NCI-H82 treated with DMSO at 0.1 percent for 48 hours (cell line): ENCODE data around the gene LRP8.
A peak's percentile ranks its signal among the peaks of the same experiment; 100 is the strongest.

Experiments
- DNase-seq: peaks from one replicate; lab custom pipeline; 2025; ENCODE audit not compliant: unreplicated experiment; lab: John Stamatoyannopoulos, UW

LRP8 gene

DNA sequence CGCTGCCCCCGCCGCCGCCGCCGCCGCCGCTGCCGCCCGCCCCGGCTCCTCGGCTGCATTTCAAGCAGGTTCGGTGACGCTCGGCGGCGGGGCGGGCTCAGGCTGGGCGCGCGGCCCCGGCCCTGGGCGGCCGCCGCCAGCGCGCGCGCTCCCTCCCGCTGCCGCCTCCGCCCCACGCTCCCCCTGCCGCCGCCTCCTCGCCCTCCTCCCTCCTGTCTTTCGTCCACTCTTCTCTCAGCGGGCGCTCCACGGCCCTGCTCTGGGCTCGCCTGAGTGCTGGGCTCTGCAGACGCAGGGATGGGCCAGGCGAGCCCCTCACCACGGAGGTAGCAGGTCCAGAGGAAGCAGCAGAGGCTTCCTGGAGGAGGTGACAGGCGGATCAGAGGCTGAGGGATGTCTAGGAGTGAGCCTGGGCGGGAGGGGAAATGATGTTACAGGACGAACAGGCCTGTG lies at the start of gene LRP8:
Gene LRP8, minus strand, starts transcription at position 62 of the 453 bp plus-strand sequence. CDS start 158 bp downstream, outside the sequence.
- DNase-seq = peak; percentile 60

DNA sequence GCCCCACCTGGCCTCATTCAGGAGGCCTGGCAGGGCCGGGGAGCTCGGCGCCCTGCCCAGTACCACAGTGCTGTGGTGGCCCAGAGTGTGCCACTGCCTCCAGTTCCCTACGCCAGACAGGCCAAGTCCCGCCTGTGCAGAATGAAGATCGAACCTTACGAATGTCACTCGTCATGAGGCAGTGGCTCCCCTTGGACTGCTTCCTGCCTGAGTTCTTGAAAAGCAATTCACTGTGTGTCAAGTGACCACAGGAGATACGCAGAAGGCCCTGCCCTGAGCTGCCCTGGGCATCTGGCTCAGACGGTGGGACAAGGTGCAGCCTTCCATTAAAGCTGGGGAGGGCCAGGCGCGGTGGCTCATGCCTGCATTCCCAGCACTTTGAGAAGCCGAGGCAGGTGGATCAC lies 49.6 kb upstream of the LRP8 start:
- DNase-seq = no peak

- no peak for DNase-seq
Observed at GRCh38 chr1:53376742-53377437, 49.0 kb upstream of the LRP8 start.

DNA sequence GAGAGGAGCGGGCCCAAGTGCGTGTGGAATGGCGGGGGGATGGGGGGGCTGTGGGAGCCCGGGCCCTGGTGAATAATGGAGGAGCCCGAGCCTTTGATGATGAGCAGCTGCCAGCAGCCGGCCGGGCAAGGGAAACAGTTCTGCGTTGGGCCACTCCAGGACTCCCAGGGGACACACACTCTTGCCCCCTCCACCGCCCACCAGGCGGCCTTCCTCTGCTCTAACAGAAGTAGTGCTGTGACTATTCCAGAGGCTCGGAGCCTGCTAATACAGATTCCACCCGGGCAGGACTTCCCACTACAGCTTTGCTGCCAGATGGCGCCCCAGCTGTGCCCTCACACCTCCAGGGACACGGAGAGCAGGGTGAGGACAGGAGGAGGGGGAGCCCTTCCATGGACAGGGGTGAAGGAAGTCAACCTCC lies 48.2 kb upstream of the LRP8 start:
- DNase-seq = peak; percentile 97

- no peak for DNase-seq
Observed at GRCh38 chr1:53375440-53375839, 47.6 kb upstream of the LRP8 start.

GRCh38 chr1:53373246-53373645 lies 45.4 kb upstream of the LRP8 start:
- DNase-seq = no peak

DNA sequence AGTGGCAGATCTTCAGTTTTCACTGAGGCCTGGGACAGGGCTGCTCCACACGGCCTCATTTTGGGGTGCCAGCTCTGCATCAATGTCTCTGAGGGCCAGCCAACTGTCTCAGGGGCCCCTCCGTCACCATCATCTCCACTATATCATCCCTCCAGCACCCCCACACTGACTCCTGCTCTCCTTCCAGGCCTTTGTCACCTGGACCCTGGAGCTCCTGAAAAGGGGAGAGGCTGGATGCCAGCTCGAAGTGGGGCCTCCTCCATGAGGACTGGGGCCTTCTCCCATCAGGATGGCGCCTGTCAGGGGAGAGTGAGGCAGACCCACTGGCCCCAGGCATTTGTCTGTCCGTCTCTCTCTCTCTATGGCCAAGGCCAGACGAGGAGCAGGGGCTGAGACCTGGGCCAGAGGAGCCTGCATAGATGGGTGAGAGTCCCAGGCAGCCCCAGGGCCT lies 44.7 kb upstream of the LRP8 start:
- DNase-seq = no peak

- no peak for DNase-seq
Observed at GRCh38 chr1:53371851-53372250, 44.0 kb upstream of the LRP8 start.

GRCh38 chr1:53371121-53371666 lies 43.3 kb upstream of the LRP8 start:
- no peak for DNase-seq

DNA sequence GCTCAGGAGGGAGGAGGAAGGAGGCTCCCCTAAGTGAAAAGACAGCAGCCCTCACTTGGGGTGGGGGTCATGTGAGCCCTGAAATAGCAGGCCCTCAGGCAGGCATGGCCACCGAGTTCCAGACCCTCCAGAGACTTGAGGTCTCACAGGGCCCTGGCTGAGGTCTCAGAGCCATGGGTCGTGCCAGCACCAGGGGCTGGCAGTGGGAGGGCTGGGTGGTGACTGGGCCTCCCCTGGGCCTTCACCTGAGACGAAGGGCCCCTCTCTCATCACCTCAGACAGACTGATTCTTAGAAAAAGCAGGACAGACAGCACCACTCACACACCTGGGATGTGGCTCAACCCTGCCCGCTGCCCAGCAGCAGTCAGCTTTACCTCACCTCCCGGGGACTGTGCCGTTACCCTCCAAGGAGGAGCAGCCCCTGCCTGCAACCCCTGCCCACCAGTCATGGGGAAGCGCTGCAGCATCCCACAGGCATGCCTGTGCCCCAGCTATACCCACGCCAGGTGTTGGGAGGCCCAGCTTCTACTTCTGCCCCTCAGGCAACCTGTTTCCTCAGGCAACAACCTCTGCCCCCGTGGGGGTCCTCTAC lies 42.6 kb upstream of the LRP8 start:
- no peak for DNase-seq

DNA sequence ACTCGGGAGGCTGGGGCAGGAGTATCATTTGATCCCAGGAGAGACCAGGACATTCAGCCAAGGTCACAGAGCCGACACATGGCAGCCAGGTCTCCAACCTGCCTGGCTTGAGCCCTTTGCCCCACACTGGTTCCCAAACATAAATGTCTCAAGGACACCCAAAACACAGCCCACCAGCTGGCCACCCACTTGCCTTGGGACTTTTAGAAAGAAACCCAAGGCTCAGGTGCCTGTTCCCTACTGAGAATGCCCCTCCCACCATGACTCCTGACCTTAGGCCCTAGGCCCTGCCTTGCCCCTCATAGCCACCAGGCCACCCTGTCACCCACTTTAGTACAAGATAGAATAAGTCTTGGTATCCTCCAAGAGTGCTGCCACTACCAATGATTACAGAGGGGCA lies 41.9 kb upstream of the LRP8 start:
- DNase-seq = no peak

- no peak for DNase-seq
Observed at GRCh38 chr1:53369034-53369750, 41.3 kb upstream of the LRP8 start.

DNA sequence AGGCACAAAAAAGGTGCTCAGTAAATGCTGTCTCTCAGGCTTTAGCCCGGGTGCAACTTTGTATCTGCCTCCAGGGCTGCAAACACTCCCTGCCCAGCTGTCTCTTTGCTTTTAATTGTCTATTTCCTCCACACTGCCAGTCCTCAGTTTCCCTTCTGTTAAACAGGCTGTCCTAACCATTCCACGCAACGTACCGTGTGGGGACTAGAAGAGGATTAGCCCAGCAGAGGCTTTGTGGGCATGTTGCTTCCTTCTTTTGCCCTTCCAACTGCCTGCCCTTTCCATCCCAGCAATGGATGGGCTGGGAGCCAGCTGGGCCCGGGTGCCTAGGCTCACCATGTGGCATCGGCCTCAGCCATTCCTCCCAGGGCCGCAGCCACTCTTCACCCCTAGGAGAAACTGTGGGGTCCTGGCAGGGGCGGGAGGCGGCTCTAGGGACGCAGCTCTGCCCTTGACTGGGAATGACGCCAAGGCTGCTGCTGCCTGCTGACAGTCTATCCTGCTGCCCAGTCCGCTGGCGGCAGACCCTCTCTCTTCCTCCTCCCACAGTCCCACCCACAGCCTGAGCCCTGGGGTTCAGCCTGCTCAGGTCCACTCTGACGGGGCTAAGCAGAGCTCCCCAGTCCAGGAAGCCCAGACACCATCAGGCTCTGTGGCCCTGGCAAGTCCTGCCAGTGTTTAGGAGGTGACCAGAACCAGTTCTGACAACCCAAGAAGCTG lies 40.6 kb upstream of the LRP8 start:
- DNase-seq = no peak

GRCh38 chr1:53367503-53368313 lies 39.8 kb upstream of the LRP8 start:
- no peak for DNase-seq

GRCh38 chr1:53366901-53367502 lies 39.1 kb upstream of the LRP8 start:
- DNase-seq = no peak

- DNase-seq = no peak
Observed at GRCh38 chr1:53365437-53366063, 37.7 kb upstream of the LRP8 start.

- DNase-seq = peak; percentile 54
Observed at GRCh38 chr1:53362851-53363642, 35.2 kb upstream of the LRP8 start.

DNA sequence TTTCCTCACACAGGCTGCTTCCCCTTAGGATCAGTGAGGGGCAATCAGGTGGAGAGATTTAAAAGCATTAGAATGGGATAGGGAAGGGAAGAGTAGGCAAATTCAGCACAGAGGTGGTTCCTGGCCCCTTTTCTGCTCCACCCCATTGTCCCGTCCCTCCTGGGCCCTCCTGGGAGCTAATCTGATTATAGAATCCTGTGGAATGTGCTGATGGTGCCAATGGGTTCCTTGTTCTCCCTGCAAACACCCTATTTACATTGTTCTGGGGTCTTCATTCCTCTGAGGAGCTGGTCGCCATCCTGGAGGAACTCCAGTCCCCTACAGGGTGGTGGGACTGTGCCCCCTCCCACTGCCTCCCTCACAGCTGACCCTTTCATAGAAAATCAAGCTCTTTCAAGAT lies 34.4 kb upstream of the LRP8 start:
- no peak for DNase-seq

GRCh38 chr1:53361541-53361961 lies 33.7 kb upstream of the LRP8 start:
- DNase-seq = no peak
